ENCODE measurements around the gene TSPOAP1. TPM values are rescaled to one million over a fixed set of nuclear protein-coding genes. Genes with fewer than 3 reads are reported as not detected.

TSPOAP1 gene
- total RNA-seq, 1 donor from 2014 or later = 21.0 TPM

DNA sequence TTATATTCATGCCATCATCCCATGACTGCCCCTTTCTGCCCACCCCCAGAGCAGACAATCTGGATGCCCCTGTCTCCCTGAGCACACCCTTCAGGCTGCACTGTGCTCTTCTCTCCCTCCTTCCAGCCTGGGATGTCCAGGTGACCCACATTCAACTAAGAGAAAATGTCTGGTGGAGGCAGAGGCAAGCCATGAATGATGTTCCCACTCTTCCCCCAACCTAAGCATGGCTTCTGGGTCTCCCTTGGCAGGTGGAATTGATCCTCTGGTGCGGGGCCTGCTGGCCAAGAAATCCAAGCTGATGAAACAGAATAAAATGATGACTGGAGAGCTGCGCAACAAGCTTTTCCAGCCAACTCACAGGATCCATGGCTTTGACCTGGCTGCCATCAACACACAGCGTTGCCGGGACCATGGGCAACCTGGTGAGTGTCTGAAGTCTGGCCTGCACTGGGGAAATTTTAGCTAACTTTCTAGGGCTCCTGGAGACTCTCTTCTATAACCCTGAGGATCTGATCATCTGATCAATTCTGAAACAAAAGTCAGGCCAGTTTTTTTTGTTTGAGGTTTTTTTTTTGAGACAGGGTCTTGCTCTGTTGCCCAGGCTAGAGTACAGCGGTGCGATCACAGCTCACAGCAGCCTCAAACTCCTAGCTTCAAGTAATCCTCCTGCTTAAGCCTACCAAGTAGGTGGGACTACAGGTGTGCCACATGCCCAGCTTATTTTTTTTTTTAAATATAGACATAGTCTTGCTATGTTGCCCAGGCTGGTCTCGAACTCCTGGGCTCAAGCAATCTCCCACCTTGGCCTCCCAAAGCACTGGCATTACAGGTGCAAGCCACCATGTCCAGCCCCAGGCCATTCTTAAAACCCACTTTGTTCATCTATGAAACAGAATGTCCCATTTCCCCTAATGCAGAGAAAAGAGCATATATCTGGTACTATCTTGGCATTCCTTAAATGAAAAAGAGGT is 62.4 kb downstream of the TSPOAP1 start:
- Histone ChIP-seq H3K4me3 (no peak overlapping the region), H3K27ac (no peak overlapping the region), H3K9me3 (no peaks in the 10 kb centered on the region), H3K27me3 (peaks cover 42% of the 10 kb centered on the region), H3K4me1 (no peaks in the 10 kb centered on the region), H3K36me3 (no peaks in the 10 kb centered on the region)
- intact Hi-C loops (cut with DNase I) = no loop called here
- TF ChIP-seq, protein P1, sequence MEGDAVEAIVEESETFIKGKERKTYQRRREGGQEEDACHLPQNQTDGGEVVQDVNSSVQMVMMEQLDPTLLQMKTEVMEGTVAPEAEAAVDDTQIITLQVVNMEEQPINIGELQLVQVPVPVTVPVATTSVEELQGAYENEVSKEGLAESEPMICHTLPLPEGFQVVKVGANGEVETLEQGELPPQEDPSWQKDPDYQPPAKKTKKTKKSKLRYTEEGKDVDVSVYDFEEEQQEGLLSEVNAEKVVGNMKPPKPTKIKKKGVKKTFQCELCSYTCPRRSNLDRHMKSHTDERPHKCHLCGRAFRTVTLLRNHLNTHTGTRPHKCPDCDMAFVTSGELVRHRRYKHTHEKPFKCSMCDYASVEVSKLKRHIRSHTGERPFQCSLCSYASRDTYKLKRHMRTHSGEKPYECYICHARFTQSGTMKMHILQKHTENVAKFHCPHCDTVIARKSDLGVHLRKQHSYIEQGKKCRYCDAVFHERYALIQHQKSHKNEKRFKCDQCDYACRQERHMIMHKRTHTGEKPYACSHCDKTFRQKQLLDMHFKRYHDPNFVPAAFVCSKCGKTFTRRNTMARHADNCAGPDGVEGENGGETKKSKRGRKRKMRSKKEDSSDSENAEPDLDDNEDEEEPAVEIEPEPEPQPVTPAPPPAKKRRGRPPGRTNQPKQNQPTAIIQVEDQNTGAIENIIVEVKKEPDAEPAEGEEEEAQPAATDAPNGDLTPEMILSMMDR (IDR thresholded peaks at IDR 0.05) = no peak
- no peak for ATAC-seq
- DNase-seq = peak; percentile 12

GRCh38 chr17:58265271-58265670 is 63.3 kb downstream of the TSPOAP1 start:
- H3K4me1 ChIP-seq = no peaks in the 10 kb centered on the region
- intact Hi-C loops (cut with DNase I) = no loop called here
- DNase-seq (no peak), ATAC-seq (no peak)
- H3K27me3 ChIP-seq = peaks cover 43% of the 10 kb centered on the region
- no peaks in the 10 kb centered on the region for H3K36me3 ChIP-seq
- H3K27ac ChIP-seq = no peak overlapping the region
- H3K4me3 ChIP-seq = no peak overlapping the region
- no peaks in the 10 kb centered on the region for H3K9me3 ChIP-seq
- TF ChIP-seq, protein P1 (IDR thresholded peaks at IDR 0.05) = no peak

DNA sequence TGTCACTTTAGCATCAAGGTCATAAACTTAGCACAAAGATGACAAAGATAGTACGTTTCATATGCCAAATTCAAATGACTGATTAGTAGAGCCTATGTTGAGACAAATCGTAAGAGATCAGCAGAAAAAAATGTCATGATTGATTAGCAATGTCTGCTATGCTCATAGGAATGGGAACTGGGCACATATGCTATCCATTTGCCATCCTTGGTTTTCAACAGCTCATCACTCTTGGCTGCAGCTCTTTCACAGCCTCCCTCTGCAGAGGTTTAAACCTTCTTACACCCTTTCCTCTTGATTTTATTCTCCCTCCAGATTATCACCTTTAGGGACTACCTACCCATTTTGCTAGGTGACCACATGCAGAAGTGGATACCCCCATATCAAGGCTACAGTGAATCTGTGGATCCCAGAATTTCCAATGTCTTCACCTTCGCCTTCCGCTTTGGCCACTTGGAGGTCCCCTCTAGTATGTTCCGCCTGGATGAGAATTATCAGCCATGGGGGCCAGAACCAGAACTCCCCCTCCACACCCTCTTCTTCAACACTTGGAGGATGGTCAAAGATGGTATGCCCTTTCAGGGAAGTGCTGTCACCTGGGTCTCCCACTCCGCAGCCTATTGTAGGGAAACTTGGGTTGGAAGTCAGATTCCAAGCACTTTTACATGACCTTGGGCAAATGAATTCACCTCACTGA is 64.0 kb downstream of the TSPOAP1 start:
- no peak for ATAC-seq
- TF ChIP-seq, protein P1 (IDR thresholded peaks at IDR 0.05) = no peak
- no peak overlapping the region for H3K27ac ChIP-seq
- H3K36me3 ChIP-seq = no peaks in the 10 kb centered on the region
- no peaks in the 10 kb centered on the region for H3K9me3 ChIP-seq
- no peak overlapping the region for H3K4me3 ChIP-seq
- H3K27me3 ChIP-seq = peaks cover 50% of the 10 kb centered on the region
- intact Hi-C loops (cut with DNase I) = no loop called here
- DNase-seq = no peak
- no peaks in the 10 kb centered on the region for H3K4me1 ChIP-seq

- Histone ChIP-seq H3K27ac (no peak overlapping the region), H3K4me3 (no peak overlapping the region), H3K9me3 (no peaks in the 10 kb centered on the region), H3K4me1 (no peaks in the 10 kb centered on the region), H3K27me3 (peaks cover 51% of the 10 kb centered on the region), H3K36me3 (no peaks in the 10 kb centered on the region)
- TF ChIP-seq, protein P1 (IDR thresholded peaks at IDR 0.05) = no peak
- no peak for ATAC-seq
- DNase-seq = no peak
- intact Hi-C loops (cut with DNase I) = no loop called here
Observed at GRCh38 chr17:58263773-58264172, 64.8 kb downstream of the TSPOAP1 start.

GRCh38 chr17:58262149-58262548 is 66.4 kb downstream of the TSPOAP1 start:
- Histone ChIP-seq H3K36me3 (no peaks in the 10 kb centered on the region), H3K27me3 (peaks cover 54% of the 10 kb centered on the region), H3K9me3 (no peaks in the 10 kb centered on the region), H3K27ac (no peak overlapping the region), H3K4me1 (no peaks in the 10 kb centered on the region), H3K4me3 (no peak overlapping the region)
- DNase-seq (no peak), ATAC-seq (no peak)
- intact Hi-C loops (cut with DNase I) = no loop called here
- TF ChIP-seq, protein P1 (IDR thresholded peaks at IDR 0.05) = no peak
